Hepatic stellate cell (primary cell): ENCODE data around the gene NPTN.

ENCODE experiments used
- DNase-seq: peaks from one replicate; pipeline ENCODE4 v3.0.0; 2011; ENCODE audit warnings: low spot score

Gene NPTN

GRCh38 chr15:73518180-73518862 lies 114.9 kb downstream of the NPTN start:
- no peak for DNase-seq

- no peak for DNase-seq
Measured at GRCh38 chr15:73517566-73517965, 115.6 kb downstream of the NPTN start.

DNA sequence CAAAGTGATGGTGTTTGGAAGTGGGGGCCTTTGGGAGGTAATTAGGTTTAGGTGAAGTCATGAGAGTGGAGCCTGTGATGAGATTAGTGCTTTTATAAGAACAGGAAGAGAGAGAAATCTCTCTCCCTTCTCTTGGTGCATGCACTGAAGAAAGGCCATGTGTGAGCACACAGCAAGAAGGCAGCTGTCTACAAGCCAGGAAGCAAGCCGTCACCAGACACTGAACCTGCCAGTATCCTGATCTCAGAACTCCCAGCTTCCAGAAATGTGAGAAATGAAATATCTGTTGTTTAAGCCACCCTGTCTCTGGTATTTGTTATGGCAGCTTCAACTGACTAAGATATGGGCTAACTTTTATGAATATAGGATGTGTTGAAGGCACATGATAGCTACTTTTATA lies 117.7 kb downstream of the NPTN start:
- no peak for DNase-seq
